Skin of body (tissue), 2 donors: ENCODE measurements around the gene ELFN2. TPM values are rescaled to one million over a fixed set of nuclear protein-coding genes. Genes with fewer than 3 reads are reported as not detected.

Experiments
- DNase-seq: peaks from one replicate; lab custom pipeline; 2025; lab: John Stamatoyannopoulos, UW
- total RNA-seq: library from RNA; depleted of rRNA; stranded (reverse); fragments of >200 nt; gene quantifications from one replicate; pipeline ENCODE4 v1.2.3, GENCODE V29; 2014

Gene ELFN2
- total RNA-seq, 1 donor from 2014 or later, result 0.30 TPM

DNA sequence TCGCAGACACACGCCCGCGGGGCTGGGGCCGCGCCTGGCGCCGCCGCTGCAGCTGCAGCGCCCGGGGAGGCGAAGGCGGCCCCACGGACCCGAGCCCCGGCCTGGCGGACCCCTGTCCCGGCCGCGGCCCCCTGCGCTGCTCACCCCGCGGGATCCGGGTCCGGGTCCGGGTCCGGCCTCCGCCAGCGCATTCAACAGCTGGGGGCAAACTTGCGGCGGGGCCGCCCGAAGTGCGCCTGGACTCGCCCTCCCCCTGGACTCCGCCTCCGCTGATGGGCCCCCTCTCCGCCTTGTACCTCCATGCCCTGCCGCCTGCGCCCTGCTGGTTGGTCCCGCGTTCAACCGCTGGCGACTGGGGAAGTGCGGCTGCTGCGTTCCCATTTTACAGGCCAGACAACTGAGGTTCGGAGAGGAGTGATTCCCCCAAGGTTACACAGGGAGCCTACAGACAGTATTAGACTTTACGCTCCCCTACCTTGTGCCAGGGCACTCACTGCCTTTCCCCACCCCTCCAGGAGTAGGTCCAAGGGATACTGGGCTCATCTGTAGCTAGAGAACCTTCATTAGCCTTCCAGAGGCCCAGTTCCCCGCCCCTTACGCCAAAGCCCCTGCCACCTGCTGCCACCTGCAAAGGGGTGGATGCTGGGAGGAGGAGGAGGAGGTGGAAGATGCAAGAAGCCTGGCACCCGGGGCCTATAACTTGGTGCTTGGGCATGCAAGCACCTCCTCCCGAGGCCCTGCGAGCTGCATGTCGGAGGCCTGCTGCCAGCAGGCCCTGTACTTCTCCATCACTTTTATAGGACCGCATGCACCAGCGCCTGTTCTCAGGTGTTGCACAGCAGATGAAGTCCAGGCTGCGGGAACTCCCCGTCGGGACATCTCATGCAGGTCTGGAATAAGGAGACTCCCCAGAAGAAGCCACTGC is 694 bp upstream of the ELFN2 start:
- no peak for DNase-seq

DNA sequence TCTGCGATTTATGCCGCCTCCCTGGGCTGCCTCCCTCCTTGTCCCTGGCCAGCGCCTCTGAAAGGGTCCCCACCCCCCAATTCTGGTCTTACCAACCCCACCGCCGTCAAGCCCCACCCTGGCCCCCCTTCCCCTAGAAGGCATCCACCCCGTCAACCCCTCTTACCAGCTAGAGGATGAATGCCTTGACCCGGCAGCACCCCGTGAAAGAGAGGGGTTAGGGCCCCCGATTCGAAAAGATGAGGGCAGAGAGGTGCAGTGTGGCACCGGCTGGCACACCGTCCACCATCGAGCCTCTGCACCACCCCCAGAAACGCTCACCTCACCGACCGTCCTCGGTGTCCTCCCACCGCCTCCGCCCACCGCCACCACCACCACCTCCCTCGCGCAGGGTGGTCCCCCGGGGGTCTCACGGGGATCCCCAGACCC is 559 bp downstream of the ELFN2 start:
- DNase-seq, result no peak

DNA sequence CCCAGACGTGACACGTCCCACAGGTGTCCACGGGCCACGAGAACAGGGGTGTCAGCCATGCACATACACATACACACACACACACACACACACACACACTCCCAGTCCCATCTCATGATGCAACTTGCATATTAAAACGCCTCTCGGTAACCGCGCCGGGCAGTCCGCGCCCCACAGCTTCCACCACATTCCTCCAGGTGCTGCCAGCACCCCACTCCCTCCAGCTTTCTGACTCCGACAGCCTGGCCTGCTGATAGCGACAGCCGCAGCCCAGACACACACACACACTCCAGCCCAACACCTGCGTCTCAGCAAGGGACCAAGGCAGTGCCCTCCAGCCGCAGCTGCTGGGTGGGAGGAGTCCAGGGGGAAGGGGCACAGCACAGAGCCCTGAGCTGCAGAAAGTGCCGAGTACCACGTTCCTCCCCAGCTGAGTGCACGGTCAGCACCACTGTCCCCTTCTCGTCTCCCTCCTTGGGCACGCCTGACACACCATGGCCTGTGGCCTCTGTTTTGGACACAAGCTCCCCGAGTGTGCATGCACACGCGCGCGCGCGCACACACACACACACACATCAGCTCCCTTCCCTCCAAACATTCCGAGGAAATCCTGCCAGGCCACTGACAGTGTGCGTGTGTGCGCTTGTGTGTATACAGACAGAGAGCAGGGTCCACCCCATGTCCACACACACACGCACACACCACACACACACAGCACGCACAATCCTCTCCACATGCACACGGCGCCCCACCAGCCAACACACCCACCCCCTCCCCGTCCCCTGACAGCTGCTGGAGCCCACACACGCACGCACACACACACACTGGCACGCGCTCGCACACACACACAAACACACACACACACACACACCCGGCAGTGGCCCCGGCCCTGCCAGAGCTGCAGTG is 1.2 kb downstream of the ELFN2 start:
- no peak for DNase-seq

DNA sequence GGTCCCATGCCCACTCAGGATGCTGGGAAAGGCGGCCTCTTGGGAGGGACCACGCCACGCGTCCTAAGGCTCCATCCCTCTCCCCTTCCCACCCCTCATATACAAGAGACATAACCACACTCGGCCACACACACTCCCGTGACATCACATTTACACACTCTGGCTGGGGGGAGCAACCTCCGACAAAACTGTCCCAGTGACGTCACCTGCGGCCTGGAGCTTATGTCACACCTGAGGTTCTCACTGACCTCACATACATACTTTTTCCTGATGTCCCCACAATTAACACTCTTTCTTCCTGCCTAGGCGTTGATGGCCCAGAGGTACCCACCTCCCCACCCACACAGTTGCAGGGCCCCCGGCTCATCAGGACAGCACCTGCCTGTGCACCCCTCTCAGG is 1.9 kb downstream of the ELFN2 start:
- no peak for DNase-seq

DNA sequence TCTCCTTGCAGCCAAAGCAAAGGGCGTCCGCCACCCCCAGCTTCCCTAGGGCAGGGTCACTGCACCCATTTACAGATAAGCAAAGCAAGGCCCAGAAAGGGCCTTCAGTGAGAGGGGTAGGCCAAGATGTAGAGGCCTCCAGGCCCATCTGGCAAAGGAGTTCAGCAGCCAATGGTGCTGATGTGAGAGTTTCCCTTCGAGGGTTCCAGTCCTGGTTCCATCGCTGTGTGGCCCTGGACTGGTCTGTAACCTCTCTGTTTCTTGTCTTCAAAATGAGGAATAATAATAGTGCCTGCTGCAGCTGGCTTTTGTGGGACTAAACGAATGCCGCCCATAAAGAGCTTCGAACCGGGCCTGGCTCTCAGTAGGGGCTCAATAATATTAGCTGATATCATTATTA is 4.0 kb downstream of the ELFN2 start:
- DNase-seq, result no peak

DNA sequence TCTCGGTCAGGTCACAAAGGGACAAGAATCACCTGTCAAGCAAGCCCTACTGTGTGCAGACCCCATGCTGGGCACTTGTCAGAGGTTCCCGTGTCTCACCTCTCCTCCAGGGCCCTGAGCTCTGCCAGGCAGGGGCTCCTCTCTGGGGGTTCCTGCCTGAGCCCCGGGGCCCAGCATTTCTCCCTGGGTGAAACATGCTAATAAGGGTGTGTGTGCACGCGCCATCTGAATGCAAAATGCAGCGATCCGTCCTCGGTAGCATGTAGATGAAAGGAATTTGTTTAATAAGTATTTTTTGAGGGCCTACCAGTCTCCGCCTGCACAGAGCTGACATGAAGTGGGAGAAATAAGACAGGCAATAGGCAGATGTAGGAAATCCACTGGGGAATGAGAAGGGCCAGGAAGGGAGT is 5.8 kb downstream of the ELFN2 start:
- DNase-seq, result no peak

DNA sequence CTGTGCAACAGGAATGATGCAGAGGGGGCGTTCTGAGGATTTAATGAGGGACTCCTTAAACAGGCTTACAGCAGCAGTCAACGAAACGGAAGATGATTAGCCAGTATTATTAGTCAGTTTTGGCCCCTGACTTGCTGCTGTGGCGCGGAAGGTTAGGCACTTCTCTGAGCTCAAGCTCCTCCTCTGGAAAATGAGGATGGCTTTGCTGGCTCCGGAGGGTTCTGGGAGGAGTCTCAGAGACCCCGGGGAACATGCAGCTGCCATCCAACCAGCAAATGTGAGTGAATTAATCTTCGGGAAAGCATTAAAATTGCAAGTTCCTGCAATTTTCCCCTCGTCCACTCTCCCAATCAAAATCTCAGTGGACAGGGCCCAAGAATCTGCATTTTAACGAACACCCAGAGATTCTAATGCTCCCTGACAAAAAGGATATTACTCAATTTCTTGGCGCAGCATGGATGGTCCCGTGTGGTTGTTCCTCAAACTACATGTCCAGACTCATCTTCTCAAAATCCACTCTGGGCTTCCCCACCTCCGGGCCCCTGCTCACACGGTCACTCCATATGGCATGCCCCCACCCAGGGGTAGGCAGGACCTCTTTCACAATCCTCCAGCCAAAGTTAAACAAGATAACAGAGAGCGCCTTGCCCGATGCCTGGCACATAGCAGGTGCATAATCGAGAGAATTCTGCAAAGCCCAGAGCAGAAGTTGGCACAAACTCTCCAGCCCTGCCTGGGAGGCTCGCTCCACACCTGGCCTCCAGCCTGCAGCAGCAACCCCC is 6.4 kb downstream of the ELFN2 start:
- DNase-seq, result no peak

DNA sequence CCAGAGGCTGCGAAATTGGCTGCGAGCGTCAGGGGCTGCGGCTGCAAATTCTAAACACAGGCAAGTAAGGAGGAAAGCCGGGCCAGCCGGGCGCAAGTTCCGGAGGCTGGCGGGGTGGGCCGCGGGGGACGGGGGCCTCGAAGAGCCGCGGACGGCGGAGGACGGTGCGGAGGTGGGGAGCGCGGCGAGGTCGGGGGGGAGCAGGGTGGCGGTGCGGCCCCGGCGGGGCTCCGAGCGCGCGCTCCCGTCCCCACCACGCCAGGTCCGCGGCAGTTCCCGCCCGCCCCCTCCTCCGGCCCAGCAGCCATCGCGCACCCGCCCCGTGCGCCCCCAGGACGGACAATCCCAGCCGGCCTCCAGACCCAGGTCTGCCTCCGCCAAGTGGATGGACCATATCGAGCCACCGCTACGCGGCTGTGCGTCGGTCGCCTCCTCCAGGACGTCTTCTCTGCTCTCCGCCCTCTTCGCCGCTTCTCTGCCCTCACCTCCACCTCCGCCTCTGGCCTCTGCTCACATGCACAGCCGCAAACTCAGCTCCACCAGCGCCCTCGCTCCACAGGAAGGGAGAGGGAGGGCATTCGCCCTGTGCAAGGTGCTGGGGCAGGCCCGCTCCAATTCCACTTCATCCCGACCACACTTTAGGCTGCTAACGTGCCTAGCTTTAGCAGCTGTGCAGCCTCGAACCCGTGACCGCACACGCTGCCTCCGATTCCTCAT is 7.2 kb downstream of the ELFN2 start:
- DNase-seq, result no peak

DNA sequence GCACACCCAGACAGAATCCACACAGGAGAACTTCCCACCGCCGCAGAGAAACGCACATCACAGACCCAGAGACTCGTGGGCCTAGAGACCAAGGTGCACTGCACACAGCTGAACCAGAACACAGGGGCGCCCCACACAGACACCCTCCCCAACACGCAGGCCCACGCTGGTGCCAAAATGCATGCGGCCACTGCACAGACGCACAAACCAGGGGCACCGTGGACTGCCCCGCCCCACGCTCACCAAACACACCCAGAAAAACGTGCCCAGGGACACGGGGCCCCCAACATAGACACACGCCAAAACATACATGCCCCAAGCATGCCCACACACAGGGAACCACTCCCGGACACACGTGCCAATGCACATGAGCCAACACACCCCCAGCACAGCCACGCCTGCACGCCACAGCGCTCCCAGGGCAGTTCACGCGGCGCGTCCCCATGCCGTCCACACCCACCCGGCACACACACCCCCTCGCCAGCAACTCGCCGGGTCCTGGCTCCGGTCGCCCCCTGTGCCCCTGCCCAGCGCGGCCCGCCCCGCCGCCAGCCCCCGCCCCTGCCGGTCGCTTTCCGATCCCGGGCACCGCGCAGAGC is 7.8 kb downstream of the ELFN2 start:
- no peak for DNase-seq

DNA sequence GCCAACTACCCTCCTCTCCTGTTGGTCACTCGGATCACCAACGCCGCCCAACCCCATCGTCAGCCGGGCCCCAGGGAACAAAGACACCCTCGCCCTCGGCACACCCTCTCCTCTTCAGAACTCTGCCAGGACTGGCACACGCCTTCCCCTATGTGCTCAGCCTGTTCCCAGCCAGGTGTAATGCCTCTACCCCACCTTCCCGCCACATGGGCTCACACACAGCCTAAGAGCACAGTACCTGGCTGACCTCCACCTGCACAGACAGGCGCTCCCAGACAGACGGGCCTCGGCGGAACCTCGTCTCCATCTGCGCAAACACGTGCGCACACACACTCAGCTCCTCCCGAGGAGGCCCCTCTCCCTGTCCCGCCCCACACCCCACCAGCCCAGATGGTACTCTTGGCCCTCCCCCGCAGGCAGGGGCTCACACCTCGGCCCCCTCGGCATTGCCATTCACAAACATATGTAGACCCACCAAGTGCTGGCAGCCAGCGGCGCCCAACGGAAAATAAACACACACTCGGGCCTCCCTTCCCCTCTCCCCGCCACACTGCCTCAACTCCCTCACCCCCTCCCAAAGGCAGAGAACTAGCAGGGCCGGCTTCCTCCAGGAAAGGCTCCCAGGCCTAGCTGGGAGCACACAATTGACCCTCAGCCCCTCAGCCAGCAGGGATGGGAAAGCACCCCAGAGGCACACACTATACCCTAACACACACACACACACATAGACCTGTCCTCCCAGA is 8.5 kb downstream of the ELFN2 start:
- DNase-seq, result no peak

DNA sequence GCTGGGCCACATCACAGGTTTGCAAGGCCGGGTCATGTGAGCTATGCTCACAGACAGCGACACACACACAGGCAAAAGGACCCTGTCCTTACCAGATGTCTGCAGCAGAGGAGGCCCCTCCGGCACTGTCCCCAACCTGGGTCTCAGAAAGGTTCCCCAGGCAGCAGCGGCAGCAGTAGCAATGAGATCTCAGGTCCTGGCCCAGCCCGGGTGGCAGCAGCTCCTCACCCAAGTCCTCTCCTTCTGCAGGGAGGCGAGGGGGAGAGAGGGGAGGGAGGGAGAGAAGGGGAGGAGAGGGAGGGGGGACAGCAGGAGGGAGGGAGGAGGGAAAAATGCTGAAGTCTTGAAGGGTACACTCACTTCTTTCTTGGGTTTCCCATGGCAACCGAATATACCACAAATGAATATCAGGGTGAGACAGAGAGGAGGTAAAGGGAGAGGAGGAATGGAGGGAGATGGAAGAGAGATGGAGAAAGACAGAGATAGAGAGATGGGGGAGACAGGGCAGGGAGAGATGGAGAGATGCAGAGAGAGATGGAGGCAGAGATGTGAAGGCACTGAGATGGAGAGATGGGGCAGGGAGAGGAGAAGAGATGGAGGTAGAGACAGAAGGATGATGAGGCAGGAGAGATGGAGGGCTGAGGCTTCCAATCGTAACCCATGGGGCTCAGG is 9.5 kb downstream of the ELFN2 start:
- no peak for DNase-seq

DNA sequence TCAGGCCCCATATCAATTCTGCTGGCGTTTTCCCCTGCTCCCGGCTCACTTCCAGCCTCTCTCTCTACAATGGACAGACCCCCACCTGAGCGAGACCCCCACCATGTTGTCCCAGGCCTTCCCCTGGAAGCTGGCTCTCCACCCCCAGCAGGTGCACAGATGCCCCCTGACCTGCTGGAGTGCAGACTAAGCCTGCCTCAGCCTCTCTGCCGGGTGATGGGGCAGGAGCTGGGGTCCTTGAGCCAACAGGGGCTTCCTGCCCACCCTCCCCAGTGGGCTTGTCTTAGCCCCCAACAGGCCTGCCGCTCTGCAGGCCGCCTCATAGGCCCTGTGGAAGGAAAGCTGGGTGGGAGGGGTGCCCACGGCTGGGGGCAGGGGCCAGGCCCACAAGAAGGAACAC is 10.0 kb downstream of the ELFN2 start:
- DNase-seq, result no peak

DNA sequence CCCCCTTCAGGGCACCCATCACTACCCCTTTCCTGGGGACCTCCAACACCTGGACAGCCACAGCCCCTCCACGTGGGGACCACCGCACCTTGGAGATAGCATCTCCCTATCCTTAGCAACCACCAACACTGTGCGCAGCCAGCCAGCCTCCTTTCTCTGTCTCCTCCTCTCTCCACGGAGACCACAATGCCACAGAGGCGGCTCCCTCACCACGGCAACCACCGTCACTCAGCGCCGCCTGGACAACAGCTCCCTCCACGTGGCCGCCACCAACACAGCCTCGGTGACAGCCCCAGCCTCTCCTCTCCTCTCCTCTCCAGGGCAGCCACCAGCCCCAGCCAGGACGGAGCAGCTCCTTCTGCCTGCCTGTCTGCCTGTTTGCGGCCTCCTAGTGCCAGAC is 10.5 kb downstream of the ELFN2 start:
- DNase-seq, result no peak

DNA sequence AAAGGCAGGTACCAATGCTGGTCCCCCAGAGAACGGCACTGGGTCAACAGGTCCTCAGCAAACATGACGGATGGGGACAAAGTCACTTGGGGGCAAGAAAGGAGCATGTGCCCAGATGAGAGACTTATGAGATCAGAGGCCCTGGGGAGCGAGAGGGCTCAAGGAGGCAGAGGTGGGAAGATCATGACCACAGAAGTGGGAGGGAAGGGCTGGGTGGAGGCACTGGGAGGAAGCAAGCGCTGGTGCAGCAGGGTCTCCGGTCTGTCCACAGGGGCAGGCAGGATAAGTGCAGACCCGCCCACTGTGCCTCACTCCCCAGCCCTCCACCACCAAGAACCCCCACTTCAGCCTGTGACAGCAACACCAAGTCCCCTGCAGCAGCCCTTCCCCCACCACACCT is 10.9 kb downstream of the ELFN2 start:
- DNase-seq, result no peak

DNA sequence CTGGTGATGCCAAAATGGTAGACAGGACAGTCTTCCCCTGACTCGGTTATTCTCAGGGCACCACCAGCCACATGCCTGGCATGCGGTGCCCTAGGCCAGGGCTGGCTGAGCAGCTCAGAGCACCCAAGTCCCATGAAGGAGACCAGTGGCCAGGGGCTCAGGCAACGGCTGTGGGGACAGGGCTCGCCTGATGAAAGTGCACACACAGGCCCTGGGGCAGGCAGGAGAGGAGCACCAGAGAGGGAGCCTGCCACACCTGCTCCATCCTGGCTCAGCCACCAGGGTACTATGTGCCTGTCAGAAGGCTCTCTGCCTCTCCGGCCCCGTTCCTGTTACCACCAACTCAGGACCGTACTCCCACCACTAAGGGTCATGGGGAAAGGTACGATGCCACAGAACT is 12.1 kb downstream of the ELFN2 start:
- DNase-seq, result no peak

DNA sequence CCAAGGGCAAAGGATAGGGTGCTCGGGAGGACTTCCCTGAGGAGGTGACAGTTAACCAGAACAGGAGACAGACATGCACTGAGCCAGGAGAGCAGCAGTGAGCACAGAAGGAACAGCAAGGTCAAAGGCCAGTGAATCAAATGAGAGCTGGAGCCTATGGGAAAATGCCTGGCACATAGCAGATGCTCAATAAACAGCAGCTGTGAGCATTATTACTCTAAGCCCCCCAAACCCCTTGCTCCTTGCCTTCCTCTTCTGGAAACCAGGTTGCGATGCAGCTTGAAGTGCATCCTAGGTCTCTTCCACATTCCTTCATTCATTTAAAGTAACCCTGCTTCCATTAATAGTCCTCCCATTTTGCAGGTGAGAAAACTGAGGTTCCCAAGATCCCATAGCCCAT is 13.0 kb downstream of the ELFN2 start:
- DNase-seq, result no peak

DNA sequence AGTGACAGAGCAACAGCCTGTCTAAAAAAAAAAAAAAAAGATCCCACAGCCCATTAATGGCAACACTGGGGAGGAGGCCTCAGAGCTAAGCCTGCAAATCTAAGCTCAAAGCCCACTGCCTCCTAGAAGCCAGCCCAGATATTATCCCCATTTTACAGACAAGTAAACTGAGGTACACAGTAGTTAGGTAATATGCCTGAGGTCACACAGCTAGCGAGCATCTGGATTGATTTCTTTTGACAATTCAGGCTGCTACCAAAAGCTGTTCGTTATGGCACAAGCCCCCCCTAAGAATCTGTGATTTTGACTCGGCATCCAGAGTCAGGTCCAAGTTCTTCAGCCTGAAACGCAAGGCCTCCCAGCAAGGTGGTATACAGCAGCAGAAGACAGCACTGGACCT is 13.7 kb downstream of the ELFN2 start:
- no peak for DNase-seq

DNA sequence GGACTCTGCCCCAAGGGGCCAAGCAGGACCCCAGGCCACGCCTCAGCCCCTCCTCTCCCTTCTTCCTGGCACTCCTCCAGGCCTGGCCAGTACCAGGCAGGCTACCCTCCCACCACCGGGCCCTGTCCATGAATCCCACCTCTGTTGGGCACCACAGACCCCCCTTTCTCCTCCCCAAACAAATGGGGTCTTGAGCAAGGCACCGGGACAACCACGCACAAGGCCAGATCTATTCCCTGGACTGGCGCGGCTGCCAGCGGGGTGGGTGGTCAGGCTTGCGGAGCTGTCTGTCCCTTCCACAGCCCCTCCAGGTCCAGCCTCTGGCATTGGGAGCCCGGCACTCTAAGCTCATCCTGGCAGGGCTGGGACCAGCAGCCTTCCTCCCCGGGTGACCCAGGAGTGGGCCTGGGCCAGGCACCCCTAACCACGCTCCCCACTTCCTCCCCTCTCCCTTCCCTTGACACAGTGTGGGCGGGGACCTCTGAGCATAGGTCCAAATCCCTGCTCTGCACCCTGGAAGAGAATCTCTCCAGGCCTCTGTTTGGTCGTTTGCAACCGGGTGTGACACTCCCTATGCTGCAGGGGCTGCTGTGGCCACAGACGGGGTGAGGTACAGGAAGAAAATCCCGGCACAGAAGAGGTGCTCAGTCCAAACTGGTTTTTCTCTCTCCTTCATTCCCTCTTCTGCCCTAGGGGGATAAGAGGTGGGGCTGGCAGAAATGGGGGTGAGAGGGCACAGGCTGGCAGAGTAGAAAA is 14.6 kb downstream of the ELFN2 start:
- no peak for DNase-seq

DNA sequence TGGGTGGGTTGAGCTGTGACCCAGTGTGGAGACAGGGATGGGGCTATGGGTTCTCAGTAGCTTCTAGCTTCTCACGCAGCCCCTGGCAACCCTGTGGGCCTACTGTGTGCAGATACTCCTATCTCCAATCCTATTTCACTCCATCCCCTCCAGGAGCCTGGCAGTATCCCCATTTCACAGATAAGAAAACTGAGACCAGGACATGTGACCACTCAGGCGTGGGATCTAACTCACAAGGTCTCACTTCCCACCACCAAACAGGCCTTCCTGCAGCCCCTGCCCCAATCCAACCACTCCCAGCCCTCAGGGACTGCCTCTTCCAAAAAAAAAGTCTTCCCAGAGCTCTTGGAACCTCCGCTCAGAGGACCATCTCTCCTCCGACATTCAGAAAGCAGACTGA is 15.6 kb downstream of the ELFN2 start:
- DNase-seq, result no peak
